Ascending aorta (tissue), 2 donors: Measurements from ENCODE around the gene FRYL. TPM values are rescaled to one million over a fixed set of nuclear protein-coding genes. Genes with fewer than 3 reads are reported as not detected.
A peak's percentile ranks its signal among the peaks of the same experiment; 100 is the strongest.

Source experiments
- DNase-seq, 2 donors: peaks; one replicate each; pipeline ENCODE4 v3.0.0-alpha.2; 2019; ENCODE audit warnings: low spot score in 2 of 2
- H3K27ac ChIP-seq, 2 donors: fragments of 200-600 bp; sonication (generic); one replicate each; pipeline ENCODE4 v1.5.1; 2016 to 2017; ENCODE audit warnings: mild to moderate bottlenecking in 1 of 2
- H3K27me3 ChIP-seq: fragments of 200-600 bp; sonication (generic); one replicate; pipeline ENCODE4 v1.5.1; 2017
- H3K36me3 ChIP-seq, 2 donors: fragments of 200-600 bp; sonication (generic); one replicate each; pipeline ENCODE4 v1.5.1; 2016
- H3K4me1 ChIP-seq, 2 donors: fragments of 200-600 bp; sonication (generic); one replicate each; pipeline ENCODE4 v1.5.1; 2016 to 2017; ENCODE audit warnings: mild to moderate bottlenecking in 1 of 2
- H3K4me3 ChIP-seq, 2 donors: fragments of 200-600 bp; sonication (generic); one replicate each; pipeline ENCODE4 v1.5.1; 2016 to 2017; ENCODE audit warnings: mild to moderate bottlenecking in 1 of 2
- H3K9me3 ChIP-seq, 2 donors: fragments of 200-600 bp; sonication (generic); one replicate each; pipeline ENCODE4 v1.5.1; 2016
- CTCF ChIP-seq, 3 experiments: fragments of 200-600 bp in 2 of 3; fragments of 450-650 bp in 1 of 3; sonication (generic) in 2 of 3; IDR thresholded peaks; one replicate each; pipeline ENCODE4 v1.5.1; 2016 to 2019; ENCODE audit warnings: antibody characterized with exemption in 3 of 3, mild to moderate bottlenecking in 1 of 3, moderate library complexity in 1 of 3
- intact Hi-C: fragments of 100-400 bp; cut with DNase I; formaldehyde crosslinking; loops from one replicate; pipeline ENCODE4 v1.15.1; 2023
- total RNA-seq: library from RNA; depleted of rRNA; stranded (reverse); fragments of >200 nt; gene quantifications from one replicate; pipeline ENCODE4 v1.1.0, GENCODE V29; 2016

FRYL gene
- total RNA-seq, 1 donor from 2014 or later: 40.6 TPM

GRCh38 chr4:48670587-48670986 is 109.5 kb downstream of the FRYL start:
- Histone ChIP-seq H3K36me3 (peaks cover 0 to 1% of the 10 kb centered on the region in 2 donors), H3K9me3 (no peaks in the 10 kb centered on the region), H3K4me1 (peaks cover 2 to 10% of the 10 kb centered on the region in 2 donors), H3K4me3 (no peak overlapping the region), H3K27ac (no peak overlapping the region), H3K27me3 (no peaks in the 10 kb centered on the region)
- TF ChIP-seq CTCF (IDR thresholded peaks at IDR 0.05): no peak
- no peak for DNase-seq
- intact Hi-C loops: no loop called here

- no peak overlapping the region for H3K4me3 ChIP-seq
- no peaks in the 10 kb centered on the region for H3K36me3 ChIP-seq
- intact Hi-C loops: loop anchor here (5.0 kb wide), 1 partner anchor 113 kb away; the partner anchor contains the start of gene FRYL
- H3K27ac ChIP-seq: no peak overlapping the region
- no peaks in the 10 kb centered on the region for H3K9me3 ChIP-seq
- no peak for TF ChIP-seq CTCF (IDR thresholded peaks at IDR 0.05)
- no peak for DNase-seq
- no peaks in the 10 kb centered on the region for H3K27me3 ChIP-seq
- H3K4me1 ChIP-seq: peaks cover 2 to 10% of the 10 kb centered on the region in 2 donors
Measured at GRCh38 chr4:48669086-48669485, 111.0 kb downstream of the FRYL start.

- intact Hi-C loops: loop anchor here (5.0 kb wide), 1 partner anchor 114 kb away; the partner anchor contains the start of gene FRYL
- no peaks in the 10 kb centered on the region for H3K9me3 ChIP-seq
- peak overlapping the region in 1 of 2 donors; percentile 39 for H3K27ac ChIP-seq
- no peaks in the 10 kb centered on the region for H3K27me3 ChIP-seq
- no peaks in the 10 kb centered on the region for H3K36me3 ChIP-seq
- H3K4me1 ChIP-seq: peaks cover 2 to 10% of the 10 kb centered on the region in 2 donors
- TF ChIP-seq CTCF (IDR thresholded peaks at IDR 0.05): no peak
- H3K4me3 ChIP-seq: no peak overlapping the region
- no peak for DNase-seq
Measured at GRCh38 chr4:48668254-48669017, 111.6 kb downstream of the FRYL start.

- H3K27me3 ChIP-seq: no peaks in the 10 kb centered on the region
Measured at GRCh38 chr4:48667148-48667547, 112.9 kb downstream of the FRYL start.

GRCh38 chr4:48665555-48666186 is 114.4 kb downstream of the FRYL start:
- Histone ChIP-seq H3K9me3 (peaks cover 0 to 13% of the 10 kb centered on the region in 2 donors), H3K27me3 (no peaks in the 10 kb centered on the region), H3K27ac (peak overlapping the region in 1 of 2 donors; percentile 58), H3K36me3 (no peaks in the 10 kb centered on the region), H3K4me1 (peaks cover 2 to 13% of the 10 kb centered on the region in 2 donors), H3K4me3 (no peak overlapping the region)
- intact Hi-C loops: loop anchor here (5.0 kb wide), 1 partner anchor 117 kb away; the partner anchor contains the start of gene FRYL
- TF ChIP-seq CTCF (IDR thresholded peaks at IDR 0.05): no peak
- no peak for DNase-seq

More at GRCh38 chr4:48667148-48667547, 112.9 kb downstream of the FRYL start:
- Histone ChIP-seq H3K27ac (no peak overlapping the region), H3K9me3 (peaks cover 0 to 8% of the 10 kb centered on the region in 2 donors), H3K4me3 (no peak overlapping the region), H3K36me3 (no peaks in the 10 kb centered on the region), H3K4me1 (peaks cover 2 to 10% of the 10 kb centered on the region in 2 donors)
- TF ChIP-seq CTCF (IDR thresholded peaks at IDR 0.05): no peak
- no peak for DNase-seq
- intact Hi-C loops: loop anchor here (5.0 kb wide), 1 partner anchor 115 kb away; the partner anchor contains the start of gene FRYL
